DMS153 treated with DMSO at 0.1 percent for 48 hours (cell line): ENCODE data around the gene PLAAT5.

ENCODE experiments used
- DNase-seq: peaks from one replicate; lab custom pipeline; 2025; ENCODE audit not compliant: unreplicated experiment; lab: John Stamatoyannopoulos, UW

The PLAAT5 gene

GRCh38 chr11:63512816-63513215 lies 21.8 kb upstream of the PLAAT5 start:
- DNase-seq, result no peak

GRCh38 chr11:63511048-63511748 lies 20.2 kb upstream of the PLAAT5 start:
- no peak for DNase-seq

DNA sequence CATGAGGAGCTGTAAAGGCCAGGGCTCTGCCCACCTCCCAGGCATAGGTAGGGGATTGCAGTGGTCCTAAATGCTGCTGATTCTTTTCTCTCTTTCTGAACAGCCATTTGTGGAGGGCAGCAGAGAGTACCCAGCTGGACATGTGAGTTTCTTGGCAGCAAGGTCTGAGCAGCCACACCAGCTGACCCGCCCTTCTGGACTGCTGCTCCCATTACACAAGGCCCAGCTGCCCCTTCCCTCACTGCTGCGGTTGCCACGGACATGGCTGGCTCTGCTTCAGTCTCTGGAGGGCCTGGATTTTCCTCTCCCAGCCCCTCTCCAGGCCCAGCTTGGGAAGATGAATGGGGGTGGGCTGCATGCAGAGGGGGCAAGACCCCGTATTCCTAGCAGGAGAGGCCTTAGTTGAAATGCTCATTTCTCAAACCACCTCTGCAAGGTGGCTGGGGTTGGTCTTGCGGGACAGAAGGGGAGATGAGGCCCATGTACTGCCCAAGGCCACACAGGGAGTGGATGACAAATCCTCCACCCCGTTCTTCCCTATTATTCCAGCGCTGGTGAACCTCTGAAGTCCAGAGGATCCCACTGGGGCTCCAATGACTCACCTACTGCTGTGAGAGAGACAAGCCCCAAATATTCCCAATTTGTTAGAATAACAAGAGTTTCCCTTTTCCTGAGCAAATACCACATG lies 19.5 kb upstream of the PLAAT5 start:
- DNase-seq, result no peak

- no peak for DNase-seq
These were observed 17.8 kb upstream of the PLAAT5 start for GRCh38 chr11:63508745-63509144.

GRCh38 chr11:63508009-63508408 lies 17.0 kb upstream of the PLAAT5 start:
- no peak for DNase-seq

- no peak for DNase-seq
These were observed 16.5 kb upstream of the PLAAT5 start for GRCh38 chr11:63507511-63507910.

DNA sequence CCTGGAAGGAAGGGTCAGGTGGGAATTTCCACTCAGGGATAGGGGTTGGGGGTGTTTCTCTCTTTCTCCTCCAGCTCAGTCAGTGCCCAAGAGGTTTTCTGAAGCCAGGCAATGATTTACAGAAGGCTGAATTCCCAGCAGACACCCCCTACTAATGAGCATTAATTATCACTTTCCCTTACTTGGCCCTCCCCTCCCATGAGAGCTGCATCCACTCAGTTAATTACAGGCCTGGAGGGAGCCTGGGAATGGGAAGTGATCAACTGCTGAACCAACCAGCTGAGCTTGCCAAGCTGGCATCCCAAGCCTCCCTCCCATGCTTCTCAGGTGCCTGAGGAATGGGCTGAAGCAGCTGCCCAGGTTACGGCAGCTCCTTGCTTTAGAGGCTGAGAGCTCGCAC lies 15.9 kb upstream of the PLAAT5 start:
- DNase-seq, result no peak

GRCh38 chr11:63505857-63506528 lies 15.0 kb upstream of the PLAAT5 start, which contains the start of gene LGALS12:
Gene LGALS12, plus strand, starts transcription at chr11:63506084. Its CDS starts 375 bp downstream, at chr11:63506459.
- no peak for DNase-seq

- DNase-seq, result no peak
These were observed 14.1 kb upstream of the PLAAT5 start for GRCh38 chr11:63504933-63505586.

DNA sequence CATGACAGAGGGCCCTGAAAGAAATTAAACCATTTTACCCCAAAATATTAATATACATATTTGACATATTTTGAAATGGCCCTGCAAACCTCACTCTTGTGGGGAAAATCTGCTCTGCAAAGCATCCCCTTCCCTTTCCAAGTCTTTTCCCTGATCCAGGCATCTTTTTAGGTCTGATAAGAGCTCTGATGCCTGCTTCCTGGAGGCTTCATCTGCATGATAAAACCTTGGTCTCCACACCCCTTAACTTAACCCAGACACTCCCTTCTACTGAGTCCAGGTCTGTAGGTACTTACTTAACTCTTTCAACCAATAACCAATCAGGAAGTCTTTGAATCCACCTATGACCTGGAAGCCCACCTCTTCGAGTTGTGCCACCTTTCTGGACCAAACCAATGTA lies 13.1 kb upstream of the PLAAT5 start:
- no peak for DNase-seq

DNA sequence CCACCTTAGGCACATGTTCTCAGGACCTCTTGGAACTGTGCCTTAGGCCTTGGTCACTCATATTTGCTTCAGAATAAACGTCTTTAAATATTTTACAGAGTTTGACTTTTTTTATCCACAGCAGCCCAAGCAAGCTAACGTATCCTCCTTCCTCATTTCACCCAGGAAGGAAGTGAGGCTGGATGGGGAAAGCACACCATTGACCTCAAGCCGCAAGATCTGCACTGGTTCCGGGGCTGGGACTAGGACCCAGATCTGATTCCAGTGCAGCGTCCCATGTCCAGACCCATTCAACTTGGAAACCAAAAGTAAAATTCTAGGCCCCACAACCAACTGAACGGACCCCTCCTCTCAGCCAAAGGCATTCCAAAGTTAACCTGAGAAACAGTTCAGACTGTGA lies 12.5 kb upstream of the PLAAT5 start:
- DNase-seq, result no peak

- DNase-seq, result no peak
These were observed 11.4 kb upstream of the PLAAT5 start for GRCh38 chr11:63502252-63502820.

- no peak for DNase-seq
These were observed 10.3 kb upstream of the PLAAT5 start for GRCh38 chr11:63501236-63501635.

GRCh38 chr11:63499874-63500273 lies 8.9 kb upstream of the PLAAT5 start:
- DNase-seq, result no peak

GRCh38 chr11:63494975-63495374 lies 4.0 kb upstream of the PLAAT5 start:
- DNase-seq, result no peak

DNA sequence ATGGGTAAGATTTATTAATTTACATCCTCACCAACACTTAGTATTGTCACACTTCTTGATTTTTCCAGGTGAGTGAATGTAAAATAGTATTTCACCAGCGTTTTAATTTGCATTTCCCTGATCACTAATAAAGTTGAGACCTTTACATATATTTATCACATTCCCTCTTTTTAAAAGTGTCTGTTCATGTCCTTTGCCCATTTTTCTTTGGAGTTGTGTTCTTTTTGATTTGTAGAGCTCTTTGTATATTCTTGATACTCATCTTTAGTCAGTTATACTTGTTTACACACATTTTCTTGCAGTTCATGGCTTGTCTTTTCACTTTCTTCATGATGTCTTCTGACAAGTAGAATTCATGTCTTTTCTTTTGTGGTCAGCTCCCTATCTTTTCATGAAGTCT lies 2.2 kb upstream of the PLAAT5 start:
- DNase-seq, result no peak

DNA sequence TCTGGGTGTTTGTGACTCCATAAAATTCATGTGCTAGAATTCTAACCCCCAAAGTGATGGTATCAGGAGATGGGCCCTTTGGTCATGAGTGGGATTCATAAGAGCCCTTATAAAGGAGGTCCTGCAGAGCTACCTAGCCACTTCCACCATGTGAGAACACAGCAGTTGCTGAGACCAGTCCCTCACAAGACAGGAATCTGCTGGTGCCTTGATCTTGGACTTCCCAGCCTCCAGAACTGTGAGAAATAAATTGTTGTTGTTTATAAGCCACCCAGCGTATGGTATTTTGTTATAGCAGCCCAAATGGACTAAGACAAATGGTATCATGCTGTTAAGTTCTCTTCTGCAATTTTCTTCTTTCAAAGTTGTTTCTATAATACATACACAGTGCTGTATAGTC lies 1.5 kb upstream of the PLAAT5 start:
- DNase-seq, result no peak

- no peak for DNase-seq
These were observed 837 bp upstream of the PLAAT5 start for GRCh38 chr11:63491636-63492372.

DNA sequence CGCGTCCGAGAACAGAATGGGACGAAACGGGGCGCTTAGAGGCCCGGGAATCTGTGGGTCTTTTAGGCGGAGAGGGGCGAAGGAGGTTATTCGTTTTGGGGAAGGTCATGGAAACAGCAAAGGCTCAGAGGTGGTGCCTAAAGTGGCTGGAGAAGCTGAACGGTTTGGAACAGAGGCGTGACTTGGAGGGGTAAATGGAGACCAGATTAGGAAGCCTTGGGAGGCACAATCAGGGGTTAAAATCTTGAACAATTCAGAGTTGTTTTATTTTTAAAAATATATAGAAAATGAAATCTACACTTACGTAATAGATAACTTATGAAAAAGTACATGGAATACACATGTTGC lies 247 bp upstream of the PLAAT5 start:
- DNase-seq, result no peak

GRCh38 chr11:63489879-63490278 lies 1.1 kb downstream of the PLAAT5 start:
- DNase-seq, result no peak

- no peak for DNase-seq
These were observed 2.2 kb downstream of the PLAAT5 start for GRCh38 chr11:63488789-63489188.
